HepG2 (cell line): ENCODE results near the gene OR2F2. TPM values are rescaled to one million over a fixed set of nuclear protein-coding genes. Genes with fewer than 3 reads are reported as not detected.
A peak's percentile ranks its signal among the peaks of the same experiment; 100 is the strongest.

Experiments used
- ATF7 ChIP-seq, 2 experiments: fragments of 450-650 bp in 1 of 2; sonication (generic) in 1 of 2; formaldehyde crosslinking in 1 of 2; IDR thresholded peaks; 2 replicates each; pipeline versions ENCODE4 v1.4.0 to v1.6.1; 2016 to 2020; ENCODE audit warnings: antibody characterized with exemption in 1 of 2, mild to moderate bottlenecking in 1 of 2, missing genetic modification reagents in 1 of 2
- ELF4 ChIP-seq: sonication (generic); formaldehyde crosslinking; IDR thresholded peaks from 2 replicates; pipeline ENCODE4 v1.5.0; 2020; ENCODE audit warnings: missing genetic modification reagents, mild to moderate bottlenecking, moderate library complexity, borderline replicate concordance
- MED1 ChIP-seq: sonication (generic); formaldehyde crosslinking; IDR thresholded peaks from 2 replicates; pipeline ENCODE4 v1.4.0; 2020; ENCODE audit warnings: missing genetic modification reagents
- NAIF1 ChIP-seq: sonication (generic); formaldehyde crosslinking; IDR thresholded peaks from 2 replicates; pipeline ENCODE4 v1.5.0; 2020; ENCODE audit warnings: mild to moderate bottlenecking, missing genetic modification reagents, borderline replicate concordance
- NCOR1 ChIP-seq: fragments of 200-600 bp; sonication (generic); IDR thresholded peaks from 2 replicates; pipeline ENCODE4 v1.7.0; 2017; ENCODE audit warnings: antibody characterized with exemption, low read length, borderline replicate concordance
- polyA plus RNA-seq, 8 experiments: library from polyadenylated mRNA; depleted of rRNA in 3 of 8; stranded (reverse) in 7 of 8; unstranded in 1 of 8; fragments of >200 nt; fragmentation: Illumina TruSeq in 4 of 8; extraction: Trizol in 4 of 8; gene quantifications; 2 replicates each; pipeline versions ENCODE4 v1.2.1 to v1.2.3, GENCODE V29; 2011 to 2016; ENCODE audit warnings: low read depth in 4 of 8, missing spikeins in 1 of 8, mixed read lengths in 1 of 8; ENCODE audit not compliant: insufficient read depth in 1 of 8
- total RNA-seq, 5 experiments: library from RNA; depleted of rRNA; stranded (reverse); fragments of >200 nt; fragmentation: Illumina TruSeq; extraction: Trizol; gene quantifications; 2 replicates each; pipeline ENCODE4 v1.2.3, GENCODE V29; 2016; ENCODE audit warnings: low read depth in 1 of 5
- TF ChIP-seq, protein P1 (sequence below), 2 experiments: sonication (generic) in 1 of 2; formaldehyde crosslinking in 1 of 2; IDR thresholded peaks; 2 replicates each; pipeline versions ENCODE4 v1.6.1 to v1.9.0; 2014 to 2022; ENCODE audit warnings: antibody characterized with exemption in 1 of 2, borderline replicate concordance in 1 of 2, inconsistent platforms in 1 of 2, low read depth in 1 of 2, missing genetic modification reagents in 1 of 2
- TF ChIP-seq, protein P2 (sequence below): sonication (generic); formaldehyde crosslinking; IDR thresholded peaks from 2 replicates; pipeline ENCODE4 v1.4.0; 2020; ENCODE audit warnings: low read depth, missing genetic modification reagents
- TF ChIP-seq, protein P3 (sequence below): sonication (generic); formaldehyde crosslinking; IDR thresholded peaks from 2 replicates; pipeline ENCODE4 v1.5.1; 2020; ENCODE audit warnings: missing genetic modification reagents, mild to moderate bottlenecking, borderline replicate concordance
- TF ChIP-seq, protein P4 (sequence below): sonication (generic); formaldehyde crosslinking; IDR thresholded peaks from 2 replicates; pipeline ENCODE4 v1.4.0; 2020; ENCODE audit warnings: mild to moderate bottlenecking, missing genetic modification reagents, borderline replicate concordance

The OR2F2 gene
- total and polyA plus RNA-seq, 2 of the 13 experiments (the other 11 are each of a cell fraction or from before 2014, with no cell fraction given), result 0.13 TPM; not detected in 1

DNA sequence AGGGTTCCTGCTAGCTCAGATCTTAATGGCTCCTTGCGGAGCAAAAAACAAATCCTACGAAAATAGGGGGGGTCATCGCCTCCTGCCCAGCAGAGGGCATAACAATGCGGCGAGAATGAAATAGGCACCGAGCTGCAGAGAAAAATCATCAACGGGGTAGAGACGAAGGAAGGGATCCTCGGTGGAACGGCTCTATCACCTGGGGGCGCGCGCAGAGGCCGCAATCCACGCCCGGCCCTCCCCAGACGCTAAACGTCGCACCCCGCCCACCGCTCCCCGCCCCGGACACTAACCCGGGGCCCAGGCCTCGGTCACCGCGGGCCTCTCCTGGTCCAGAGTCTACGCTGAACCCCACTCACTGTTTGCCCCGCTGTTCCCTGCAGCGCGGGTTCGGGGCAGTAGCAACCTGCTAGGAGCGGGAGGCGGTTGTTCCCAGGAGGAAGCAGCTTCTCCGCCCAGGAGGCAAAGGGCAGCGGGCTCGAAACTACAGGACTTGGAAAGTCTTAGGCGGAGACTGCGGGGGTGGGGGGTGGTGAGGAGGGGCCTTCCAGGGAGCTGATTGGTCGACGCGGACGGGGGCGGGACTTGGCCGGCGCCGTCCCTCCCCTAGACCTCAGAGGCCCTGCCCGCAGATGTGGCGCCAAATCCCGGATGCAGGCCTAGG, 33.2 kb upstream of the OR2F2 start, which contains the start of gene TCAF1 (continued):
- TF ChIP-seq, protein P1, sequence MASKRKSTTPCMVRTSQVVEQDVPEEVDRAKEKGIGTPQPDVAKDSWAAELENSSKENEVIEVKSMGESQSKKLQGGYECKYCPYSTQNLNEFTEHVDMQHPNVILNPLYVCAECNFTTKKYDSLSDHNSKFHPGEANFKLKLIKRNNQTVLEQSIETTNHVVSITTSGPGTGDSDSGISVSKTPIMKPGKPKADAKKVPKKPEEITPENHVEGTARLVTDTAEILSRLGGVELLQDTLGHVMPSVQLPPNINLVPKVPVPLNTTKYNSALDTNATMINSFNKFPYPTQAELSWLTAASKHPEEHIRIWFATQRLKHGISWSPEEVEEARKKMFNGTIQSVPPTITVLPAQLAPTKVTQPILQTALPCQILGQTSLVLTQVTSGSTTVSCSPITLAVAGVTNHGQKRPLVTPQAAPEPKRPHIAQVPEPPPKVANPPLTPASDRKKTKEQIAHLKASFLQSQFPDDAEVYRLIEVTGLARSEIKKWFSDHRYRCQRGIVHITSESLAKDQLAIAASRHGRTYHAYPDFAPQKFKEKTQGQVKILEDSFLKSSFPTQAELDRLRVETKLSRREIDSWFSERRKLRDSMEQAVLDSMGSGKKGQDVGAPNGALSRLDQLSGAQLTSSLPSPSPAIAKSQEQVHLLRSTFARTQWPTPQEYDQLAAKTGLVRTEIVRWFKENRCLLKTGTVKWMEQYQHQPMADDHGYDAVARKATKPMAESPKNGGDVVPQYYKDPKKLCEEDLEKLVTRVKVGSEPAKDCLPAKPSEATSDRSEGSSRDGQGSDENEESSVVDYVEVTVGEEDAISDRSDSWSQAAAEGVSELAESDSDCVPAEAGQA (IDR thresholded peaks at IDR 0.05; ENCODE audit: low read depth), result no peak
- TF ChIP-seq, protein P1 (CRISPR knock-in tag; IDR thresholded peaks at IDR 0.05; ENCODE audit: borderline replicate concordance), result no peak
- no peak for TF ChIP-seq ATF7 (IDR thresholded peaks at IDR 0.05)
- TF ChIP-seq ATF7 (CRISPR knock-in tag; IDR thresholded peaks at IDR 0.05), result 0 out of 2 replicates have a peak, but pooled peaks have one; percentile 26
- TF ChIP-seq NCOR1, result peak; percentile 85
- TF ChIP-seq, protein P2, sequence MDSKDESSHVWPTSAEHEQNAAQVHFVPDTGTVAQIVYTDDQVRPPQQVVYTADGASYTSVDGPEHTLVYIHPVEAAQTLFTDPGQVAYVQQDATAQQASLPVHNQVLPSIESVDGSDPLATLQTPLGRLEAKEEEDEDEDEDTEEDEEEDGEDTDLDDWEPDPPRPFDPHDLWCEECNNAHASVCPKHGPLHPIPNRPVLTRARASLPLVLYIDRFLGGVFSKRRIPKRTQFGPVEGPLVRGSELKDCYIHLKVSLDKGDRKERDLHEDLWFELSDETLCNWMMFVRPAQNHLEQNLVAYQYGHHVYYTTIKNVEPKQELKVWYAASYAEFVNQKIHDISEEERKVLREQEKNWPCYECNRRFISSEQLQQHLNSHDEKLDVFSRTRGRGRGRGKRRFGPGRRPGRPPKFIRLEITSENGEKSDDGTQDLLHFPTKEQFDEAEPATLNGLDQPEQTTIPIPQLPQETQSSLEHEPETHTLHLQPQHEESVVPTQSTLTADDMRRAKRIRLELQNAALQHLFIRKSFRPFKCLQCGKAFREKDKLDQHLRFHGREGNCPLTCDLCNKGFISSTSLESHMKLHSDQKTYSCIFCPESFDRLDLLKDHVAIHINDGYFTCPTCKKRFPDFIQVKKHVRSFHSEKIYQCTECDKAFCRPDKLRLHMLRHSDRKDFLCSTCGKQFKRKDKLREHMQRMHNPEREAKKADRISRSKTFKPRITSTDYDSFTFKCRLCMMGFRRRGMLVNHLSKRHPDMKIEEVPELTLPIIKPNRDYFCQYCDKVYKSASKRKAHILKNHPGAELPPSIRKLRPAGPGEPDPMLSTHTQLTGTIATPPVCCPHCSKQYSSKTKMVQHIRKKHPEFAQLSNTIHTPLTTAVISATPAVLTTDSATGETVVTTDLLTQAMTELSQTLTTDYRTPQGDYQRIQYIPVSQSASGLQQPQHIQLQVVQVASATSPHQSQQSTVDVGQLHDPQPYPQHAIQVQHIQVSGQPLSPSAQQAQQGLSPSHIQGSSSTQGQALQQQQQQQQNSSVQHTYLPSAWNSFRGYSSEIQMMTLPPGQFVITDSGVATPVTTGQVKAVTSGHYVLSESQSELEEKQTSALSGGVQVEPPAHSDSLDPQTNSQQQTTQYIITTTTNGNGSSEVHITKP (CRISPR knock-in tag), result no peak
- TF ChIP-seq MED1 (CRISPR knock-in tag), result peak; percentile 60
- TF ChIP-seq NAIF1 (CRISPR knock-in tag), result 0 out of 2 replicates have a peak, but pooled peaks have one; percentile 67
- TF ChIP-seq, protein P3, sequence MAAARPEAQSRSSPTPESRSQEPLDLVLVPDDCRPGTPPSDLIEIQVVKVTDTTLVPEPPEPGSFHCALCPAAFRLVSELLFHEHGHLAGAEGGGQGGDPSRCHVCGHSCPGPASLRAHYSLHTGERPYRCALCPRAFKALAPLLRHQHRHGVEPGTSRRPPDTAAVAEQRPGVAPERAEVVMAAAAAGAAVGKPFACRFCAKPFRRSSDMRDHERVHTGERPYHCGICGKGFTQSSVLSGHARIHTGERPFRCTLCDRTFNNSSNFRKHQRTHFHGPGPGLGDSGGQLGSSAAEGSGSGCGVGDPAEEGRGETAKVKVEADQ (CRISPR knock-in tag), result peak; percentile 84; the same call in 1 of the 2 replicates
- peak; percentile 83; the same call in 1 of the 2 replicates for TF ChIP-seq ELF4
- TF ChIP-seq, protein P4, sequence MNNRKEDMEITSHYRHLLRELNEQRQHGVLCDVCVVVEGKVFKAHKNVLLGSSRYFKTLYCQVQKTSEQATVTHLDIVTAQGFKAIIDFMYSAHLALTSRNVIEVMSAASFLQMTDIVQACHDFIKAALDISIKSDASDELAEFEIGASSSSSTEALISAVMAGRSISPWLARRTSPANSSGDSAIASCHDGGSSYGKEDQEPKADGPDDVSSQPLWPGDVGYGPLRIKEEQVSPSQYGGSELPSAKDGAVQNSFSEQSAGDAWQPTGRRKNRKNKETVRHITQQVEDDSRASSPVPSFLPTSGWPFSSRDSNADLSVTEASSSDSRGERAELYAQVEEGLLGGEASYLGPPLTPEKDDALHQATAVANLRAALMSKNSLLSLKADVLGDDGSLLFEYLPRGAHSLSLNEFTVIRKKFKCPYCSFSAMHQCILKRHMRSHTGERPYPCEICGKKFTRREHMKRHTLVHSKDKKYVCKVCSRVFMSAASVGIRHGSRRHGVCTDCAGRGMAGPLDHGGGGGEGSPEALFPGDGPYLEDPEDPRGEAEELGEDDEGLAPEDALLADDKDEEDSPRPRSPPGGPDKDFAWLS, result peak; percentile 95; the same call in 1 of the 2 replicates
